K562 (cell line): ENCODE data around the gene TMF1. TPM values are rescaled to one million over a fixed set of nuclear protein-coding genes. Genes with fewer than 3 reads are reported as not detected.
A peak's percentile ranks its signal among the peaks of the same experiment; 100 is the strongest.

Source experiments
- CBFA2T3 ChIP-seq: fragments of 450-650 bp; IDR thresholded peaks from 2 replicates; pipeline ENCODE4 v1.6.1; 2017
- CHD4 ChIP-seq: fragments of 200-600 bp; sonication (generic); IDR thresholded peaks from 3 replicates; pipeline ENCODE4 v1.6.1; 2012; ENCODE audit warnings: low read depth, mild to moderate bottlenecking, mixed read lengths, low read length, inconsistent platforms; ENCODE audit not compliant: insufficient read depth, insufficient replicate concordance, poor library complexity, severe bottlenecking
- DIDO1 ChIP-seq: fragments of 450-650 bp; IDR thresholded peaks from 2 replicates; pipeline ENCODE4 v1.6.1; 2016; ENCODE audit warnings: low read depth, missing biosample characterization, missing genetic modification characterization
- FIP1L1 ChIP-seq: fragments of 200-400 bp; formaldehyde crosslinking; IDR thresholded peaks from 2 replicates; pipeline ENCODE4 v1.6.1; 2018; ENCODE audit warnings: mild to moderate bottlenecking, low read depth, low read length; ENCODE audit not compliant: poor library complexity, severe bottlenecking
- FOXP1 ChIP-seq: sonication (generic); formaldehyde crosslinking; IDR thresholded peaks from 2 replicates; pipeline ENCODE4 v1.8.0; 2022; ENCODE audit warnings: mild to moderate bottlenecking, missing genetic modification reagents
- KHSRP ChIP-seq: fragments of 450-650 bp; IDR thresholded peaks from 2 replicates; pipeline ENCODE4 v1.6.1; 2017
- LARP7 ChIP-seq: fragments of 450-650 bp; IDR thresholded peaks from 2 replicates; pipeline ENCODE4 v1.6.1; 2016
- MEF2A ChIP-seq: IDR thresholded peaks from 2 replicates; pipeline ENCODE4 v1.6.1; 2011; ENCODE audit warnings: low read depth, mild to moderate bottlenecking, low read length, moderate library complexity; ENCODE audit not compliant: control insufficient read depth
- MTA3 ChIP-seq: fragments of 450-650 bp; formaldehyde crosslinking; IDR thresholded peaks from 2 replicates; pipeline ENCODE4 v1.6.1; 2017; ENCODE audit warnings: mild to moderate bottlenecking, borderline replicate concordance
- PHF20 ChIP-seq: fragments of 450-650 bp; IDR thresholded peaks from 2 replicates; pipeline ENCODE4 v1.6.1; 2018; ENCODE audit not compliant: partially characterized antibody
- POLR2AphosphoS5 ChIP-seq: IDR thresholded peaks from 2 replicates; pipeline ENCODE4 v1.6.1; 2011; ENCODE audit warnings: mild to moderate bottlenecking, low read depth, low read length, moderate library complexity; ENCODE audit not compliant: control insufficient read depth, insufficient read depth
- POLR2G ChIP-seq: fragments of 200-400 bp; formaldehyde crosslinking; IDR thresholded peaks from 2 replicates; pipeline ENCODE4 v1.6.1; 2017; ENCODE audit warnings: low read depth, mild to moderate bottlenecking, antibody characterized with exemption, low read length, moderate library complexity
- TAF15 ChIP-seq: fragments of 200-400 bp; formaldehyde crosslinking; IDR thresholded peaks from 2 replicates; pipeline ENCODE4 v1.6.1; 2017; ENCODE audit warnings: mild to moderate bottlenecking, low read depth, low read length, moderate library complexity
- TAF9B ChIP-seq: fragments of 450-650 bp; IDR thresholded peaks from 2 replicates; pipeline ENCODE4 v1.6.1; 2018; ENCODE audit warnings: mild to moderate bottlenecking; ENCODE audit not compliant: partially characterized antibody
- ZBTB8A ChIP-seq: fragments of 450-650 bp; IDR thresholded peaks from 2 replicates; pipeline ENCODE4 v1.6.1; 2018; ENCODE audit warnings: mild to moderate bottlenecking, moderate library complexity; ENCODE audit not compliant: partially characterized antibody
- ZNF12 ChIP-seq: sonication (generic); formaldehyde crosslinking; IDR thresholded peaks from 2 replicates; pipeline ENCODE4 v1.4.0; 2020; ENCODE audit warnings: mild to moderate bottlenecking, missing genetic modification reagents
- polyA plus RNA-seq, 8 experiments: library from polyadenylated mRNA; depleted of rRNA in 4 of 8; stranded (reverse) in 5 of 8; unstranded in 3 of 8; fragments of >200 nt; fragmentation: Nextera tagmentation in 2 of 8; fragmentation: Illumina TruSeq in 1 of 8; extraction: Ambion mirVana in 2 of 8; extraction: Trizol in 1 of 8; gene quantifications; 2 replicates each; pipeline versions ENCODE4 v1.2.1 to v1.2.3, GENCODE V29; 2011 to 2014; ENCODE audit warnings: inconsistent platforms in 1 of 8, missing spikeins in 1 of 8
- total RNA-seq, 7 experiments: library from RNA; depleted of rRNA in 6 of 7; stranded (reverse); fragments of >200 nt in 6 of 7; fragmentation: Illumina TruSeq in 2 of 7; extraction: Trizol in 2 of 7; gene quantifications; 2 replicates each; pipeline versions ENCODE4 v1.2.1 to v1.2.3, GENCODE V29; 2011 to 2021; ENCODE audit warnings: low replicate concordance in 1 of 7
- TF ChIP-seq, protein P1 (sequence below): fragments of 250-450 bp; sonication (Bioruptor Pico); IDR thresholded peaks from 2 replicates; pipeline ENCODE4 v1.9.0; 2021; ENCODE audit warnings: mild to moderate bottlenecking, inconsistent platforms
- TF ChIP-seq, protein P2 (sequence below): sonication (generic); formaldehyde crosslinking; IDR thresholded peaks from 2 replicates; pipeline ENCODE4 v1.8.1; 2023; ENCODE audit warnings: mild to moderate bottlenecking, missing genetic modification reagents
- TF ChIP-seq, protein P3 (sequence below): fragments of 450-650 bp; IDR thresholded peaks from 2 replicates; pipeline ENCODE4 v1.6.1; 2018; ENCODE audit warnings: mild to moderate bottlenecking, low read depth; ENCODE audit not compliant: partially characterized antibody
- TF ChIP-seq, protein P4 (sequence below): sonication (generic); formaldehyde crosslinking; IDR thresholded peaks from 2 replicates; pipeline ENCODE4 v1.8.0; 2022; ENCODE audit warnings: missing genetic modification reagents, mild to moderate bottlenecking, moderate library complexity, borderline replicate concordance

Gene TMF1
- total and polyA plus RNA-seq, 9 of the 15 experiments (the other 6 are each of a cell fraction or from before 2014, with no cell fraction given) = 3.1 to 13.9 (median 10.3) TPM

DNA sequence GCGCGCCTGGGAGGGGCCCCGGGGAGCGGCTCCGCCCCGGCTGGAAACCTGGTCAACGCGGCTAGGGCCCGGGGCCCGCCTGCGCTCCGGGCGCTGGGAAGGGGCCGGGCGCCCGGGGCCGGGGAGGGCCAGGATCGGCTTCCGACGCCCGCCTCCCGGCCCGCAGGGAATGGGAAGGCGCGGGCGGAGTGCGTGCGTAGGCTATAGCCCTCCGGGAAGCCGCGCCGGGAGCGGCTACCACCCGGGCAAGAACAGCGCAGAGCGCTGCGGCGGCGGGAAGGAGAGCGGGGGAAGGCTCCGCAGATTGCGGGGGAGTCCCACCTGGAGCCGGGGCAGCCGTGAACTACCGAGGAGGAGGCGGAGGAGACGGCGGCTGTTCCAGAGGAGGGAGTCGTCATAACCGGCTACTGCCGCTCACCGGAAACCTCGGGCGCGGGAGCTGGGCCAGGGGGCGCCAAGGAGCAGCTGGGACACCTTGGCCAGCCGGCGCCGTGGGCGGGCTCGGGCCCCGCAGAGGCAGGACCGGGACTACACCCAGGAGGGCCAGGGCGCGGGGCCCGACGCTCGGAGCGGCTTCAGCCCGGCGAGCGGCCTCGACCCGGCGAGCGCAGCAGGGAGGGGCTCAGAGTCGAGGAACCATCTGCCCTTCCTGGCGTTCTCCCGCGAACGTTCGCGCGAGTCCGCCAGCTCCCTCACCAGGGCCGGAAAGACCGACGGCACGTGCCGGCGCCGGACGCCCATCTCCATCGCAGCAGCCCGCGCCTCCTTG, 38.7 kb downstream of the TMF1 start, which contains the start of gene EOGT (continued):
- peak; percentile 63 for TF ChIP-seq FIP1L1
- no peak for TF ChIP-seq ZBTB8A
- TF ChIP-seq POLR2G = peak; percentile 91
- TF ChIP-seq, protein P1, sequence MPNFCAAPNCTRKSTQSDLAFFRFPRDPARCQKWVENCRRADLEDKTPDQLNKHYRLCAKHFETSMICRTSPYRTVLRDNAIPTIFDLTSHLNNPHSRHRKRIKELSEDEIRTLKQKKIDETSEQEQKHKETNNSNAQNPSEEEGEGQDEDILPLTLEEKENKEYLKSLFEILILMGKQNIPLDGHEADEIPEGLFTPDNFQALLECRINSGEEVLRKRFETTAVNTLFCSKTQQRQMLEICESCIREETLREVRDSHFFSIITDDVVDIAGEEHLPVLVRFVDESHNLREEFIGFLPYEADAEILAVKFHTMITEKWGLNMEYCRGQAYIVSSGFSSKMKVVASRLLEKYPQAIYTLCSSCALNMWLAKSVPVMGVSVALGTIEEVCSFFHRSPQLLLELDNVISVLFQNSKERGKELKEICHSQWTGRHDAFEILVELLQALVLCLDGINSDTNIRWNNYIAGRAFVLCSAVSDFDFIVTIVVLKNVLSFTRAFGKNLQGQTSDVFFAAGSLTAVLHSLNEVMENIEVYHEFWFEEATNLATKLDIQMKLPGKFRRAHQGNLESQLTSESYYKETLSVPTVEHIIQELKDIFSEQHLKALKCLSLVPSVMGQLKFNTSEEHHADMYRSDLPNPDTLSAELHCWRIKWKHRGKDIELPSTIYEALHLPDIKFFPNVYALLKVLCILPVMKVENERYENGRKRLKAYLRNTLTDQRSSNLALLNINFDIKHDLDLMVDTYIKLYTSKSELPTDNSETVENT (CRISPR knock-in tag) = 0 out of 2 replicates have a peak, but pooled peaks have one; percentile 12
- TF ChIP-seq, protein P2, sequence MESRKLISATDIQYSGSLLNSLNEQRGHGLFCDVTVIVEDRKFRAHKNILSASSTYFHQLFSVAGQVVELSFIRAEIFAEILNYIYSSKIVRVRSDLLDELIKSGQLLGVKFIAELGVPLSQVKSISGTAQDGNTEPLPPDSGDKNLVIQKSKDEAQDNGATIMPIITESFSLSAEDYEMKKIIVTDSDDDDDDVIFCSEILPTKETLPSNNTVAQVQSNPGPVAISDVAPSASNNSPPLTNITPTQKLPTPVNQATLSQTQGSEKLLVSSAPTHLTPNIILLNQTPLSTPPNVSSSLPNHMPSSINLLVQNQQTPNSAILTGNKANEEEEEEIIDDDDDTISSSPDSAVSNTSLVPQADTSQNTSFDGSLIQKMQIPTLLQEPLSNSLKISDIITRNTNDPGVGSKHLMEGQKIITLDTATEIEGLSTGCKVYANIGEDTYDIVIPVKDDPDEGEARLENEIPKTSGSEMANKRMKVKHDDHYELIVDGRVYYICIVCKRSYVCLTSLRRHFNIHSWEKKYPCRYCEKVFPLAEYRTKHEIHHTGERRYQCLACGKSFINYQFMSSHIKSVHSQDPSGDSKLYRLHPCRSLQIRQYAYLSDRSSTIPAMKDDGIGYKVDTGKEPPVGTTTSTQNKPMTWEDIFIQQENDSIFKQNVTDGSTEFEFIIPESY (CRISPR knock-in tag) = peak; percentile 47; the same call in 1 of the 2 replicates
- no peak for TF ChIP-seq LARP7
- TF ChIP-seq DIDO1 (tag) = 0 out of 2 replicates have a peak, but pooled peaks have one; percentile 48
- no peak for TF ChIP-seq ZNF12 (CRISPR knock-in tag)
- TF ChIP-seq CHD4 = no peak
- TF ChIP-seq MEF2A = no peak
- no peak for TF ChIP-seq PHF20
- TF ChIP-seq, protein P3, sequence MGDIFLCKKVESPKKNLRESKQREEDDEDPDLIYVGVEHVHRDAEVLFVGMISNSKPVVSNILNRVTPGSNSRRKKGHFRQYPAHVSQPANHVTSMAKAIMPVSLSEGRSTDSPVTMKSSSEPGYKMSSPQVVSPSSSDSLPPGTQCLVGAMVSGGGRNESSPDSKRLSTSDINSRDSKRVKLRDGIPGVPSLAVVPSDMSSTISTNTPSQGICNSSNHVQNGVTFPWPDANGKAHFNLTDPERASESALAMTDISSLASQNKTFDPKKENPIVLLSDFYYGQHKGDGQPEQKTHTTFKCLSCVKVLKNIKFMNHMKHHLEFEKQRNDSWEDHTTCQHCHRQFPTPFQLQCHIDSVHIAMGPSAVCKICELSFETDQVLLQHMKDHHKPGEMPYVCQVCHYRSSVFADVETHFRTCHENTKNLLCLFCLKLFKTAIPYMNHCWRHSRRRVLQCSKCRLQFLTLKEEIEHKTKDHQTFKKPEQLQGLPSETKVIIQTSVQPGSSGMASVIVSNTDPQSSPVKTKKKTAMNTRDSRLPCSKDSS = no peak
- peak; percentile 39; the same call in 1 of the 2 replicates for TF ChIP-seq POLR2AphosphoS5
- no peak for TF ChIP-seq TAF15
- no peak for TF ChIP-seq FOXP1
- no peak for TF ChIP-seq KHSRP
- TF ChIP-seq TAF9B = no peak
- TF ChIP-seq, protein P4, sequence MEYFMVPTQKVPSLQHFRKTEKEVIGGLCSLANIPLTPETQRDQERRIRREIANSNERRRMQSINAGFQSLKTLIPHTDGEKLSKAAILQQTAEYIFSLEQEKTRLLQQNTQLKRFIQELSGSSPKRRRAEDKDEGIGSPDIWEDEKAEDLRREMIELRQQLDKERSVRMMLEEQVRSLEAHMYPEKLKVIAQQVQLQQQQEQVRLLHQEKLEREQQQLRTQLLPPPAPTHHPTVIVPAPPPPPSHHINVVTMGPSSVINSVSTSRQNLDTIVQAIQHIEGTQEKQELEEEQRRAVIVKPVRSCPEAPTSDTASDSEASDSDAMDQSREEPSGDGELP (CRISPR knock-in tag) = peak; percentile 92
- peak; percentile 80; the same call in 1 of the 2 replicates for TF ChIP-seq MTA3
- no peak for TF ChIP-seq CBFA2T3
